Stimulated activated CD8-positive, alpha-beta memory T cell treated with anti-CD3 and anti-CD28 coated beads, Interleukin-4, amount 100 ng/mL, for 48 hours (primary cell): Measurements from ENCODE around the gene NEUROG1.

ENCODE experiments used
- DNase-seq: peaks from one replicate; pipeline ENCODE4 v3.0.0-alpha.2; 2020

The NEUROG1 gene

DNA sequence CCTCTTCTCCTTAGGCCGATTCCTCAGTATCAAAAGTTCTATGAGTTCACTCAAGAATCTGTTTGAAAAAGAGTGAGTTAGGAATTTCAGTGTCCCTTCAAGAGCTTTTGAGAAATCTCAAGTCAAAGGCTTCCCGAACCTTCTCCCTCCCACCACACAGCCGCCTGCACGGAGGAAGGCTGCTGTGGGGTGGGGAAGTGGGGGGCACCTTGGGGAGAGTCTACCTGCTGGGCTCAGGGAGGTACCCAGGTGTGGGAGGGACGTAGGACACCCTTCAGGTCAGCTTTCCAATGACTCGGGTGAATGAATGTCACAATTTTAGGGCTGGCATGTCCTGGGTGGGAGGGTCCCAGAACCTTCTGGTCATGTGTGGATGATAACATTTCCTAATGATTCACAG lies 25.5 kb upstream of the NEUROG1 start:
- no peak for DNase-seq

GRCh38 chr5:135560858-135561257 lies 25.1 kb upstream of the NEUROG1 start:
- DNase-seq = peak; percentile 88

DNA sequence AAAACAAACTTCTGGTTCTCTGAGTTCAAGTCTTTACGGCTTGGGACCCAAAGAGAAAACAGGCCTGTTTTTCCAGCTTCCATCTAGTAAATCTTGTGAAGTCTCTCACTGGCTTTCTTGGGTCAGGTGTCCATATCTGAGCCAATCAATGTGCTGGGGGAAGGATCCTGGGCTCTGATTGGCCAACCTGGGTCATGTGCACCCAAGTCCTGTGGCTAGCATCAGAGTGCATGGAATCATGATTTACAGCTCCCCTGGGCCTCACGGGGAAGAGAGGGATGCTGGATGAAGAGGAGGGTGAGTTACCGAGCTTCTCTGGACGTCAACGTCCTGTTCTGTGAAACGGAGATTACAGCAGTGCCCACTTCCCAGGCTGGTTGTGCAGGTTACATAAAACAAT lies 23.6 kb upstream of the NEUROG1 start:
- no peak for DNase-seq

- DNase-seq = no peak
These were observed 21.5 kb upstream of the NEUROG1 start for GRCh38 chr5:135557076-135557838.

GRCh38 chr5:135556620-135557019 lies 20.9 kb upstream of the NEUROG1 start:
- no peak for DNase-seq

- no peak for DNase-seq
These were observed 19.8 kb upstream of the NEUROG1 start for GRCh38 chr5:135555530-135555929.

GRCh38 chr5:135553688-135554462 lies 18.1 kb upstream of the NEUROG1 start:
- DNase-seq = no peak

DNA sequence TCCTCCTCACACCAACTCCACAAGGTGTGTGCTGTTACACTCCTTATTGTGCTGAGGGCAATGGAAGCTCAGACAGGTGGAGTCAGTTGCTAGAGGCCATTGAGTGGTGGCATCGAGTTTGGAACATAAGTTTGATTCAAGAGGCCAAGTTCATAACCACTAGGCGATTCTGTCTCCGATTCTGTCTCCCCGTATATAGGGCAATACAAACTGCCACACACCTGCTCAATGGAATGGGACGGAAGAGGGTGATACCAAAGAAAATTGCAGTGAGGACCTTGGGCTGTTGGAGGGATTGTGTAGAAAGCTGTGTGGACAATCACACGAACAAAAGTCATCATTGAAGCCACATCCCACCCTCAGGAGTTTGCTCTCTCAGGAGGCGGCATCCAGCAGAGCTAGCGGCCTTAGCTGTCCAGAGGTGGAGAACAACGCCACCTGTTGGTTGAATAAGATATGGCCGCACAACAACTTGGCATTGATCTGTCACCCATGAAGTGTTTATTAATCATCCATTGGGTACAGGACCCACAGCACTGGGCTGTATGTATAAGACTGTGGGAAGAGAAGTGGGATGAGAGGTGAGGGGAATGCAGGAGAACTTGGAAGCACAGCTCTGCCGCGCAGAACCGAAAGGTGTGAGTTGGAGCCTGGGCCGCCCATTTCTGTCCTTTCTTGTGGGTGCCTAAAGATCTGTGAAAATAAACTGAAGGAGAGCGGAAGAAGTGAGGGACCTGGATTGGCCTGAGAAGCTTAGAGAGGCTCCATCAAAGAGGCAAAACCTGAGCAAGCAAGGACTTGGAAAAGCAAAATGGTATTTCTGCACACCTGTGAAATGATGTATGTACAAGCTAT lies 16.1 kb upstream of the NEUROG1 start:
- peak; percentile 80 for DNase-seq

- DNase-seq = no peak
These were observed 13.6 kb upstream of the NEUROG1 start for GRCh38 chr5:135549413-135549812.

GRCh38 chr5:135547590-135548254 lies 12.0 kb upstream of the NEUROG1 start:
- no peak for DNase-seq

- no peak for DNase-seq
These were observed 11.1 kb upstream of the NEUROG1 start for GRCh38 chr5:135546912-135547311.

DNA sequence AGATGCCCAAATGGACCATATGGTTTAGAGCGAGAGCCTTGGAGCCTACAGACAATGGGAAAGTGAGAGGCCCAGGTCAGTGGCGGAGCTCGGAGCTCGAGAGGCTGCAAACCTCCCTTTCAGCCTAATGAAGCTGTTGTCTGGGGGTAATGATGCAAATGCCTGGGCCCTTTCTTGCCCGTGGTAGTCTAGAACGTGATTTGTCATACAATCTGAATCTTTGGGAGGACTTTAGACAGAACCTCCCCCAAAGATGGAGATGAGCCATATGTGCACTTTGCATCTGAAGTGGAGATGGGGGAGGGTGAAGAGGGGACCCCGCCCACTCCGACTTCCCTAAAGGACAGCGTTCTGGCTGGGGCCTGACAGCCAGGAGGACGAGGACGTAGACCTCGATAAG lies 10.3 kb upstream of the NEUROG1 start:
- DNase-seq = no peak

DNA sequence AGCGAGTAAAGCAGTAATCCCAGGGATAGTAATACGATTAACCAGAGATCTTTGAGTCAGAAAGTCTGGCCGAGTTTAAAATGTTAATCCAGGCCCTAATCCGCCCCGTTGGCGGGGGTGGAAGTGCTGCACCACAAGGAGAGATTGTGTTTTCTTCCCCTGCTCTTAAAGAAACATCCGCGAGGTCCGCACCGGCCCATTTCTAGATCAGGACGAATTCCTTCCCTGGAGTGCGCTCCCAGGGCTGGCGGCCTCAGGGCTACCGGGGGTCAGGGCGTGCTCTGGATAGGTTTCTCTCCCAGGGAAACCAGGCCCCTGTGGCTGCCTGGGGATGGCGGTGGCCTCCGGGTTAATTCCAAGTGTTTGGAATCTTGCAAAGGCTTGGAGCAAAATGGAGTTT lies 9.3 kb upstream of the NEUROG1 start:
- no peak for DNase-seq

GRCh38 chr5:135543485-135544304 lies 7.9 kb upstream of the NEUROG1 start:
- DNase-seq = no peak

DNA sequence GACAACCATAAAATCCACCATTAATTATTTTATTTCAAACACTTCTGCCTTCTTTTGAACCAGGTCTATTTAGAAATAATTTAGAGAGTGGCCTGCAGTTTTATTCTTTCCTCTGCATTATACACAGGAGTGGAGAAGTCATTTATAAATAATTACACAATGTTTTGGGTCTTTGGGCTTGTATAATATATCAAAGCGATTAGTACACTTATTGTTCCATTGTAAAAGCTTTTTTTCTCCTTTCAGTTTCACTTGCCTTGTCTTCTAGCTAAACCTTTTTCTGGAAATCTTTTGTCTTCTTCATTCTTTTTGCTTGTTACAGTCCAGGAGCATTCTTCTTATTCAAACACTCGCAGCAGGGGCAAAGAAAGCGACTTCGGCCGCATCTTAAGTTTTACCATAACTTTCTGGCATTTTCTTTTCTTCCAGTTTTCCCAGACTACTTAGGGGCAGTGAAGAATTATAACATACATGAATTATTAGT lies 7.3 kb upstream of the NEUROG1 start:
- no peak for DNase-seq

- DNase-seq = no peak
These were observed 6.2 kb upstream of the NEUROG1 start for GRCh38 chr5:135541807-135542502.

- no peak for DNase-seq
These were observed 3.8 kb upstream of the NEUROG1 start for GRCh38 chr5:135539430-135540005.

DNA sequence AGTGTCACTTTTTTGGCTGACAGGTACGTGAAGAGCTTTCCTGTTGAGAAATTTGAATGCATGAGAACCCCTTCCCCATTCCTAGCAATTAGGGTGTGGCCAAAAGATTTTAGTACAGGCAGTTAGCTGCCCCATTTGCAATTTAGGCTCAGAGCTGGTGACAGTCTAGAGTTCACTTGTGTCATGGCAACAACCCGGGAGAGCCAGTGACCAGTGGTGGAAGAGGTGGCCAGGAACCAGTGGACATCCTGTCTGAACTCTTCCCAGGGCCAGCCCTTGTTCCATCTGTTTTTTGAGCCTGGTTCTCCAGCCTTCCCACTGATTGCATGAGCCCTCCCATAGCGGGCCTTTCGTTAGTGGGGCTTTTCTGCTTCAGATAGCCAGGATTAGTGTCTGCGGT lies 2.5 kb upstream of the NEUROG1 start:
- no peak for DNase-seq

DNA sequence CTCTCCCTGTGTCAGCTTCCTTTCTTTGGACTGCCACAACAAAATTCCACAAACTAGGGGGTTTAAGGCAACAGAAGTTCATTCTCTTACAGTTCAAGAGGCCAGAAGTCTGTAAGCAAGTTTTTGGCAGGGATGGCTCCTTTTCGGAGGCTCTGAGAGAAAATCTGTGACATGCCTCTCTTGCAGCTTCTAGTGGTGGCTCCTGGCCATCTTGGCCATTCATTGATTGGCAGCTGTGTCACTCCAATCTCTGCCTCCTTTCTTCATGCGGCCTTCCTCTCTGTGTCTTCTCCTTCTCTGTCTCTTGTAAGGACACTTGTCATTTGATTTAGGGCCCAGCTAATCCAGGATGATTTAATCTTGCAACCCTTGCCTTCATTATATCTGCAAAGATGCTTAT lies 2.0 kb upstream of the NEUROG1 start:
- no peak for DNase-seq

- no peak for DNase-seq
These were observed 1.5 kb upstream of the NEUROG1 start for GRCh38 chr5:135537271-135537670.

DNA sequence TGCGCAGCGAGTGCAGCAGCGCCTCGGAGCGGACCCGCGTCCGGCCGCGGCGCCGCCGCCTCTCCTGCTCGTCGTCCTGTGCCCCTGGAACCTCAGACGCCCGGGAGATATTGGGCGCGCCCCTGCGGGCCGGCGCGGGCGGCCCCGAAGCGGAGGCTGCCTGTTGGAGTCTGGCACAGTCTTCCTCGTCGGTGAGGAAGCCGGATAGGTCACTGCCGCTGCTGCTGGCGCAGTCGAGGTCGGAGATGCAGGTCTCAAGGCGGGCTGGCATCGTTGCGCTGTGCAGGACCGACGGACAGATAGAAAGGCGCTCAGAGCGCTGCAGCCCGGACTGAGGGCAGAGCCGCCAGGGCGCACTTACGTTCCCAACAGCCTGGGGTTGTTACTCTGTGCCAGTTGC lies 344 bp downstream of the NEUROG1 start:
- no peak for DNase-seq
